Smooth muscle cell (in vitro differentiated cells): Measurements from ENCODE around the gene NRG2. TPM values are rescaled to one million over a fixed set of nuclear protein-coding genes. Genes with fewer than 3 reads are reported as not detected.

Experiments
- DNase-seq: peaks from one replicate; lab custom pipeline; 2025; ENCODE audit not compliant: unreplicated experiment; lab: John Stamatoyannopoulos, UW
- H2AFZ ChIP-seq: fragments of 200-600 bp; sonication (generic); 2 replicates; pipeline ENCODE4 v1.6.0; 2016; ENCODE audit warnings: antibody characterized with exemption, low read depth, mild to moderate bottlenecking
- H3F3A ChIP-seq: fragments of 200-600 bp; sonication (generic); 2 replicates; pipeline ENCODE4 v1.6.0; 2017; ENCODE audit warnings: antibody characterized with exemption, low read depth
- H3K27ac ChIP-seq: fragments of 200-600 bp; sonication (generic); 2 replicates; pipeline ENCODE4 v1.5.1; 2016; ENCODE audit warnings: low read depth, mild to moderate bottlenecking
- H3K27me3 ChIP-seq: fragments of 200-600 bp; sonication (generic); 2 replicates; pipeline ENCODE4 v1.6.1; 2016; ENCODE audit warnings: low read depth, mild to moderate bottlenecking
- H3K36me3 ChIP-seq: fragments of 200-600 bp; sonication (generic); 2 replicates; pipeline ENCODE4 v1.5.1; 2016; ENCODE audit warnings: low read depth
- H3K4me1 ChIP-seq: fragments of 200-600 bp; sonication (generic); 2 replicates; pipeline ENCODE4 v1.5.1; 2016; ENCODE audit warnings: low read depth
- H3K4me2 ChIP-seq: fragments of 200-600 bp; sonication (generic); 2 replicates; pipeline ENCODE4 v1.6.0; 2016; ENCODE audit warnings: mild to moderate bottlenecking
- H3K4me3 ChIP-seq: fragments of 200-600 bp; sonication (generic); 2 replicates; pipeline ENCODE4 v1.5.1; 2016; ENCODE audit warnings: mild to moderate bottlenecking
- H3K79me2 ChIP-seq: fragments of 200-600 bp; sonication (generic); 2 replicates; pipeline ENCODE4 v1.6.0; 2016; ENCODE audit warnings: low read depth, mild to moderate bottlenecking
- H3K9ac ChIP-seq: fragments of 200-600 bp; sonication (generic); 2 replicates; pipeline ENCODE4 v1.6.0; 2016; ENCODE audit warnings: low read depth
- H3K9me3 ChIP-seq: fragments of 200-600 bp; sonication (generic); replicated peaks from 2 replicates; pipeline ENCODE4 v1.5.1; 2016; ENCODE audit warnings: low read depth
- H4K20me1 ChIP-seq: fragments of 200-600 bp; sonication (generic); 2 replicates; pipeline ENCODE4 v1.6.0; 2016; ENCODE audit warnings: low read depth
- CTCF ChIP-seq: fragments of 200-600 bp; sonication (generic); IDR thresholded peaks from 2 replicates; pipeline ENCODE4 v1.5.1; 2017; ENCODE audit warnings: borderline replicate concordance, mild to moderate bottlenecking, antibody characterized with exemption; ENCODE audit not compliant: insufficient read depth, poor library complexity, severe bottlenecking
- WGBS: methylation state at CpG from one replicate; pipeline ENCODE4 v1.1.7; 2016; ENCODE audit warnings: low lambda C conversion rate; 5-methylcytosine and 5-hydroxymethylcytosine counted together
- polyA plus RNA-seq: library from polyadenylated mRNA; unstranded; fragments of >200 nt; fragmentation: Nextera tagmentation; extraction: Ambion mirVana; gene quantifications from 2 replicates; pipeline ENCODE4 v1.2.1, GENCODE V29; 2016
- total RNA-seq: library from RNA; depleted of rRNA; stranded (reverse); fragments of >200 nt; gene quantifications from 2 replicates; pipeline ENCODE4 v1.2.3, GENCODE V29; 2014

The NRG2 gene
- total and polyA plus RNA-seq, 2 experiments from 2014 or later: 0.09 to 0.25 TPM

GRCh38 chr5:140058212-140058932 is 15.3 kb upstream of the NRG2 start:
- 87% methylated on average over 5 of the region's 5 CpGs for WGBS
- no peak for DNase-seq
- no peaks in the 10 kb centered on the region for H3K9me3 ChIP-seq
- no peaks in the 10 kb centered on the region for H3K79me2 ChIP-seq
- peaks cover 97% of the 10 kb centered on the region for H3K27me3 ChIP-seq
- TF ChIP-seq CTCF: no peak
- no peaks in the 10 kb centered on the region for H3F3A ChIP-seq
- no peak overlapping the region for H2AFZ ChIP-seq
- no peak overlapping the region for H3K27ac ChIP-seq
- H3K4me3 ChIP-seq: no peak overlapping the region
- H3K9ac ChIP-seq: no peak overlapping the region
- no peak overlapping the region for H3K4me2 ChIP-seq
- no peaks in the 10 kb centered on the region for H3K36me3 ChIP-seq
- no peaks in the 10 kb centered on the region for H3K4me1 ChIP-seq
- H4K20me1 ChIP-seq: no peaks in the 10 kb centered on the region

- H3K4me3 ChIP-seq: no peak overlapping the region
- H3K27me3 ChIP-seq: peaks cover 95% of the 10 kb centered on the region
- DNase-seq: no peak
- H3F3A ChIP-seq: no peaks in the 10 kb centered on the region
- no peak overlapping the region for H2AFZ ChIP-seq
- no peak overlapping the region for H3K27ac ChIP-seq
- H3K9me3 ChIP-seq: no peaks in the 10 kb centered on the region
- no peaks in the 10 kb centered on the region for H4K20me1 ChIP-seq
- H3K4me1 ChIP-seq: no peaks in the 10 kb centered on the region
- no peak overlapping the region for H3K4me2 ChIP-seq
- no peak overlapping the region for H3K9ac ChIP-seq
- no peaks in the 10 kb centered on the region for H3K79me2 ChIP-seq
- 91% methylated on average over 1 of the region's 1 CpG for WGBS
- H3K36me3 ChIP-seq: no peaks in the 10 kb centered on the region
- no peak for TF ChIP-seq CTCF
Measured at GRCh38 chr5:140056880-140057279, 13.8 kb upstream of the NRG2 start.

GRCh38 chr5:140055152-140055551 is 12.1 kb upstream of the NRG2 start:
- H3K27me3 ChIP-seq: peaks cover 95% of the 10 kb centered on the region
- no peak for TF ChIP-seq CTCF
- WGBS: 42% methylated on average over 3 of the region's 3 CpGs

More at GRCh38 chr5:140055152-140055551, 12.1 kb upstream of the NRG2 start:
- Histone ChIP-seq H3K4me3 (no peak overlapping the region), H3K4me2 (no peak overlapping the region), H3F3A (no peaks in the 10 kb centered on the region), H3K79me2 (no peaks in the 10 kb centered on the region), H3K9me3 (no peaks in the 10 kb centered on the region), H4K20me1 (no peaks in the 10 kb centered on the region), H3K9ac (no peak overlapping the region), H3K4me1 (no peaks in the 10 kb centered on the region), H2AFZ (no peak overlapping the region), H3K36me3 (no peaks in the 10 kb centered on the region), H3K27ac (no peak overlapping the region)
- no peak for DNase-seq
